MCF 10A (cell line): ENCODE results near the gene SDC3. TPM values are rescaled to one million over a fixed set of nuclear protein-coding genes. Genes with fewer than 3 reads are reported as not detected.

Experiments used
- BruUV-seq: library from RNA; stranded (reverse); fragments of 400-500 nt; replicated peaks from 2 replicates; lab custom pipeline; 2021; lab: Mats Ljungman, UMichigan
- CTCF ChIA-PET: fragments of 300-600 bp; sonication (Branson Sonifier 250); formaldehyde crosslinking; extraction: SDS; loops from one replicate; lab custom pipeline; 2021; ENCODE audit warnings: antibody characterized with exemption, inconsistent platforms; lab: Yijun Ruan, JAX
- POLR2A ChIA-PET: fragments of 300-600, 350-650 bp; sonication (Branson Sonifier 250); formaldehyde crosslinking; extraction: SDS; loops from one replicate; lab custom pipeline; 2020; ENCODE audit warnings: antibody characterized with exemption, inconsistent platforms; lab: Yijun Ruan, JAX
- DNase-seq: peaks from one replicate; pipeline ENCODE4 v3.0.0-alpha.2; 2018; ENCODE audit not compliant: unreplicated experiment
- H3K27ac Mint-ChIP-seq: one replicate; pipeline ENCODE4 v1.8.0; 2022; ENCODE audit warnings: mild to moderate bottlenecking, low read depth, mixed read lengths; ENCODE audit not compliant: unreplicated experiment
- H3K27me3 Mint-ChIP-seq: one replicate; pipeline ENCODE4 v1.8.0; 2022; ENCODE audit warnings: mixed read lengths; ENCODE audit not compliant: insufficient read depth, unreplicated experiment
- H3K36me3 Mint-ChIP-seq: one replicate; pipeline ENCODE4 v1.8.0; 2022; ENCODE audit warnings: mild to moderate bottlenecking, moderate library complexity, mixed read lengths; ENCODE audit not compliant: insufficient read depth, unreplicated experiment
- H3K4me1 Mint-ChIP-seq: one replicate; pipeline ENCODE4 v1.8.0; 2022; ENCODE audit warnings: mixed read lengths; ENCODE audit not compliant: insufficient read depth, unreplicated experiment
- H3K4me3 Mint-ChIP-seq: one replicate; pipeline ENCODE4 v1.8.0; 2022; ENCODE audit warnings: mild to moderate bottlenecking, moderate library complexity, mixed read lengths; ENCODE audit not compliant: unreplicated experiment
- H3K9me3 Mint-ChIP-seq: one replicate; pipeline ENCODE4 v1.8.0; 2022; ENCODE audit warnings: mixed read lengths; ENCODE audit not compliant: unreplicated experiment
- CTCF ChIP-seq: fragments of 200-600 bp; IDR thresholded peaks from one replicate; pipeline ENCODE4 v1.8.0; 2022; ENCODE audit warnings: antibody characterized with exemption, mild to moderate bottlenecking; ENCODE audit not compliant: unreplicated experiment
- intact Hi-C: fragments of 100-400 bp; cut with micrococcal nuclease; formaldehyde crosslinking; loops from 2 replicates; pipeline ENCODE4 v1.14.1; 2022
- total RNA-seq: library from RNA; stranded (reverse); gene quantifications from 2 replicates; pipeline ENCODE4 v1.2.3, GENCODE V29; 2022

Gene SDC3
- total RNA-seq, 1 experiment from 2014 or later, result 21.7 TPM

GRCh38 chr1:30928171-30928570, 19.6 kb upstream of the SDC3 start:
- DNase-seq, result no peak
- CTCF ChIA-PET, result interaction anchor here (0.6 to 6.9 kb wide), 17 partner anchors 8 to 209 kb away, joined by 3 to 72 read pairs (median 5); no protein-coding TSS in a partner anchor
- intact Hi-C loops, result loop anchor here (5.0 kb wide), 2 partner anchors 141 to 211 kb away; no protein-coding TSS in a partner anchor
- H3K27ac Mint-ChIP-seq, result no peak overlapping the region
- no TSS peak for BruUV-seq
- H3K4me3 Mint-ChIP-seq, result no peak overlapping the region
- peaks cover 6% of the 10 kb centered on the region for H3K4me1 Mint-ChIP-seq
- TF ChIP-seq CTCF, result no peak
- POLR2A ChIA-PET, result interaction anchor here (0.7 to 1.7 kb wide), 5 partner anchors 8 to 209 kb away, joined by 3 to 8 read pairs (median 3); no protein-coding TSS in a partner anchor
- H3K36me3 Mint-ChIP-seq, result peaks cover 41% of the 10 kb centered on the region
- H3K9me3 Mint-ChIP-seq, result no peaks in the 10 kb centered on the region
- no peaks in the 10 kb centered on the region for H3K27me3 Mint-ChIP-seq

GRCh38 chr1:30927448-30927847, 18.9 kb upstream of the SDC3 start:
- BruUV-seq, result no TSS peak
- H3K4me3 Mint-ChIP-seq, result no peak overlapping the region

GRCh38 chr1:30923597-30923996, 15.0 kb upstream of the SDC3 start:
- no peaks in the 10 kb centered on the region for H3K9me3 Mint-ChIP-seq
- H3K27ac Mint-ChIP-seq, result peak overlapping the region; percentile 5
- DNase-seq, result no peak
- ChIA-PET POLR2A (interaction anchor here (0.7 to 3.6 kb wide), 3 partner anchors 9 to 61 kb away, joined by 3 to 34 read pairs (median 6); no protein-coding TSS in a partner anchor), CTCF (interaction anchor here (0.7 to 5.1 kb wide), 9 partner anchors 12 to 543 kb away, joined by 3 to 33 read pairs (median 5); no protein-coding TSS in a partner anchor)
- no peaks in the 10 kb centered on the region for H3K36me3 Mint-ChIP-seq
- no peak overlapping the region for H3K4me3 Mint-ChIP-seq
- BruUV-seq, result no TSS peak
- peaks cover 6% of the 10 kb centered on the region for H3K4me1 Mint-ChIP-seq
- intact Hi-C loops, result no loop called here
- TF ChIP-seq CTCF, result no peak
- no peaks in the 10 kb centered on the region for H3K27me3 Mint-ChIP-seq

More at GRCh38 chr1:30927448-30927847, 18.9 kb upstream of the SDC3 start:
- no peaks in the 10 kb centered on the region for H3K9me3 Mint-ChIP-seq
- CTCF ChIA-PET, result interaction anchor here (1.0 to 6.9 kb wide), 4 partner anchors 125 to 145 kb away, joined by 4 to 72 read pairs (median 12); no protein-coding TSS in a partner anchor
- no peak for DNase-seq
- no peak for TF ChIP-seq CTCF
- H3K4me1 Mint-ChIP-seq, result peaks cover 6% of the 10 kb centered on the region
- POLR2A ChIA-PET, result no interaction called here
- intact Hi-C loops, result loop anchor here (5.0 kb wide), 2 partner anchors 140 to 210 kb away; no protein-coding TSS in a partner anchor
- H3K36me3 Mint-ChIP-seq, result peaks cover 33% of the 10 kb centered on the region
- H3K27ac Mint-ChIP-seq, result no peak overlapping the region
- no peaks in the 10 kb centered on the region for H3K27me3 Mint-ChIP-seq

DNA sequence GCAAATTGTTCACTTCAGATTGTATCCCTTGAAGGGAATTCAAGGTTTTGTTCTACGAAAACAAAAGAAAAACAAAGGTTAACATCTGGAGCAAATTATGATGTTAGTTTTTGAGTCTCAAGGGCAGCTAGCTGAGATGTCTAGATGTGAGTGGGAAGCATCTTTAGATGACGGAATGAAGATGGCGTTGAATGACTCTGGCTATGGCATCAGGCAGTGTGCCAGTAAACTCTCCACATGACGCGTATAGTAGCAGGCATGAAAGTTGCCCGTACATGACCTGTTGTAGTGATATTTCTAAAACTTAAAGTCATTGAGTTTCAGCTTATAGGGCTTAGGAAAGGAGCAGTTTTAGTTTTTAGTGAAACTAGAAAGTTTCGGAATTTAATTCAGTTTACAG, 12.3 kb upstream of the SDC3 start:
- Mint-ChIP-seq H3K9me3 (no peaks in the 10 kb centered on the region), H3K4me1 (no peaks in the 10 kb centered on the region), H3K27me3 (no peaks in the 10 kb centered on the region), H3K27ac (no peak overlapping the region), H3K36me3 (no peaks in the 10 kb centered on the region), H3K4me3 (no peak overlapping the region)
- no peak for DNase-seq
- ChIA-PET CTCF (interaction anchor here (0.6 to 5.1 kb wide), 6 partner anchors 8 to 202 kb away, joined by 3 to 44 read pairs (median 13); no protein-coding TSS in a partner anchor), POLR2A (interaction anchor here (0.8 to 3.6 kb wide), 8 partner anchors 8 to 144 kb away, joined by 3 to 34 read pairs (median 5); no protein-coding TSS in a partner anchor)
- no TSS peak for BruUV-seq
- no peak for TF ChIP-seq CTCF
- intact Hi-C loops, result no loop called here
